Osteoblast (primary cell): ENCODE measurements around the gene ATG13. TPM values are rescaled to one million over a fixed set of nuclear protein-coding genes. Genes with fewer than 3 reads are reported as not detected.
A peak's percentile ranks its signal among the peaks of the same experiment; 100 is the strongest.

Experiments
- DNase-seq: peaks from one replicate; pipeline ENCODE4 v3.0.0; 2011; ENCODE audit warnings: low spot score, mixed read lengths; ENCODE audit not compliant: insufficient read length; ENCODE audit errors: missing footprints
- H2AFZ ChIP-seq: 2 replicates; pipeline ENCODE4 v1.6.0; 2011; ENCODE audit warnings: mild to moderate bottlenecking, low read length
- H3K27ac ChIP-seq: 2 replicates; pipeline ENCODE4 v1.5.1; 2011; ENCODE audit warnings: mild to moderate bottlenecking, low read depth, low read length, moderate library complexity
- H3K27me3 ChIP-seq: 2 replicates; pipeline ENCODE4 v1.6.0; 2012; ENCODE audit warnings: mild to moderate bottlenecking, control low read depth, inconsistent platforms, low read length, moderate library complexity; ENCODE audit not compliant: insufficient read depth
- H3K36me3 ChIP-seq: 2 replicates; pipeline ENCODE4 v1.5.1; 2011; ENCODE audit warnings: mild to moderate bottlenecking, low read length, control low read depth, moderate library complexity; ENCODE audit not compliant: insufficient read depth
- H3K4me1 ChIP-seq: 2 replicates; pipeline ENCODE4 v1.5.1; 2011; ENCODE audit warnings: mild to moderate bottlenecking, low read length, control low read depth, moderate library complexity; ENCODE audit not compliant: insufficient read depth
- H3K4me2 ChIP-seq: 2 replicates; pipeline ENCODE4 v1.6.0; 2011; ENCODE audit warnings: mild to moderate bottlenecking, low read length; ENCODE audit not compliant: insufficient read depth
- H3K4me3 ChIP-seq: fragments of 200-600 bp; sonication (generic); 3 replicates; pipeline ENCODE4 v1.5.1; 2012; ENCODE audit warnings: mild to moderate bottlenecking, low read length, inconsistent platforms; ENCODE audit not compliant: insufficient read depth
- H3K79me2 ChIP-seq: 2 replicates; pipeline ENCODE4 v1.6.0; 2012; ENCODE audit warnings: mild to moderate bottlenecking, low read length, control low read depth, inconsistent platforms; ENCODE audit not compliant: insufficient read depth
- H3K9me3 ChIP-seq: 2 replicates; pipeline ENCODE4 v1.5.1; 2011; ENCODE audit warnings: low read depth, low read length, control low read depth
- H4K20me1 ChIP-seq: 2 replicates; pipeline ENCODE4 v1.6.0; 2012; ENCODE audit warnings: mild to moderate bottlenecking, low read length, control low read depth; ENCODE audit not compliant: insufficient read depth
- total RNA-seq: library from RNA; depleted of rRNA; stranded (reverse); fragments of >200 nt; gene quantifications from 2 replicates; pipeline ENCODE4 v1.2.3, GENCODE V29; 2012
- TF ChIP-seq, protein P1 (sequence below): IDR thresholded peaks from 2 replicates; pipeline ENCODE4 v1.5.1; 2011; ENCODE audit warnings: mild to moderate bottlenecking, low read depth, low read length, moderate library complexity; ENCODE audit errors: extremely low read depth

The ATG13 gene
- total RNA-seq, 1 donor, result 70.9 TPM

DNA sequence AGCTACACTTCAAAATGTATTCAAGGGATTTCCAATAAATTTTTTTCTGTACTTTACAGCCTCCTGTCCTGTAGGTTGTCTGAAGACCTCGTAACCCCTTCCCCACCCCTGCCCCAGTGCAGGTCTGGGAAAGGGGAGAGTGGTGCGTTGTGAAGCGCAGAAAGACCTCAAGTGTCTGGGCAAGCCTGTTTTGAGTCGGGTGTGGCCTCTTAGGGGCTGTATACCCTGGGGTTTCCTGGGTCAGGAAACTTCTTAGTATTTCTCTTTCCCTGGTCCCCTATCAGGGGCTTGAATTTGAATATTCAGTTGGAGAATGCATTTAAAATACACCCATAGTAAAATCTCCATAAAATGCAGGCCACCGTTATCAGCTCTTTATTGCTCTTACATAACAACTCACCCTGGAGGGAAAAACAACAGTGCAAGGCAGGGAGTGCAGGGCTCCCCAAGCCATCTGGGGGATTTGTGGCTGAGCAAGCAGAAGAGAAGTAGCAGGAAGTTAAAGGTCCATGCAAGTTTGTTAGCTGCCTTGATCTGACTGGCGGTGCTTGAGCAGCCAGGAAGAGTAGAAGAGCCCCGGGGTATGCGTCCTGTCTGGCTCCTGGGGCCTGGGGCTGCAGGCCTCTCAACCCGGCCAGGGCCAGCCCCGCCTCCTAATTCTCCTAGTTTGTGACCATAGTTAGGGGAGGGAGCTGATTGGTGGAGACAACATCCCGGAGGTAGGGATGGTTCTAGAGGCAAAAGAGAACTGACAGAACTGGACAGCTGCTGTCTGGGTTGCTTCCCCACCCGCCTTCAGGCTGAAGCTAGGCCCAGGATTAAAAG is 57.3 kb downstream of the ATG13 start:
- DNase-seq, result no peak

DNA sequence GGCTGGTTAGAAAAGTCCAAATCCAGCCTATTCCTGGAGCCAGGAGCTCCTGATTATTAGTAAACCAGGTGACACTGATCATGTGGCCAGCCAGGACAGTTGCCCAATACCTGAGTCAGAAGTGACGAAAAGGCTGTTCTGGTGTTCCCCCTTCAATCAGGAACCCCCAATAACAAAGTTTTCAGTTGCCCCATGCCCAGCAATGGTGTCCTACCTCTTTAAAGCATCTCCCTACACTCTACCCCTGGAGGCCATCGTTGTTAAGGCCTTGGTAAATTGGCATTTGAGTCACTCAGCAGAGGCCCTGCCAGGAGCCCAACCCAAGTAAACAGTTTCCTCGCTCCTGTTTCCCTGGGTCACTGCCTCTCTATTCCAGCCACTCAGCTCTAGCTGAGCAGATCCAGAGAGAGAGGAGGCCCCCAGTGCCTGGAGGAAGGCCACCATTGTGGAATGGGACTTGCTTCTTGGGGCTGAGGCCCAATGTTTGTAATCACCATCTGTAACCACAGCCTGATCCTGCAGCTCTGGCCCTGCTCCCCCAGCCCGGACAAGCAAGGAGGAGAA is 58.0 kb downstream of the ATG13 start:
- peak overlapping the region; percentile 68 for H3K27ac ChIP-seq
- DNase-seq, result peak; percentile 98
- TF ChIP-seq, protein P1, sequence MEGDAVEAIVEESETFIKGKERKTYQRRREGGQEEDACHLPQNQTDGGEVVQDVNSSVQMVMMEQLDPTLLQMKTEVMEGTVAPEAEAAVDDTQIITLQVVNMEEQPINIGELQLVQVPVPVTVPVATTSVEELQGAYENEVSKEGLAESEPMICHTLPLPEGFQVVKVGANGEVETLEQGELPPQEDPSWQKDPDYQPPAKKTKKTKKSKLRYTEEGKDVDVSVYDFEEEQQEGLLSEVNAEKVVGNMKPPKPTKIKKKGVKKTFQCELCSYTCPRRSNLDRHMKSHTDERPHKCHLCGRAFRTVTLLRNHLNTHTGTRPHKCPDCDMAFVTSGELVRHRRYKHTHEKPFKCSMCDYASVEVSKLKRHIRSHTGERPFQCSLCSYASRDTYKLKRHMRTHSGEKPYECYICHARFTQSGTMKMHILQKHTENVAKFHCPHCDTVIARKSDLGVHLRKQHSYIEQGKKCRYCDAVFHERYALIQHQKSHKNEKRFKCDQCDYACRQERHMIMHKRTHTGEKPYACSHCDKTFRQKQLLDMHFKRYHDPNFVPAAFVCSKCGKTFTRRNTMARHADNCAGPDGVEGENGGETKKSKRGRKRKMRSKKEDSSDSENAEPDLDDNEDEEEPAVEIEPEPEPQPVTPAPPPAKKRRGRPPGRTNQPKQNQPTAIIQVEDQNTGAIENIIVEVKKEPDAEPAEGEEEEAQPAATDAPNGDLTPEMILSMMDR, result peak; percentile 17
- H3K36me3 ChIP-seq, result peaks cover 56% of the 10 kb centered on the region
- no peaks in the 10 kb centered on the region for H3K27me3 ChIP-seq
- H4K20me1 ChIP-seq, result peaks cover 3% of the 10 kb centered on the region
- H3K4me1 ChIP-seq, result peaks cover 26% of the 10 kb centered on the region
- no peaks in the 10 kb centered on the region for H3K79me2 ChIP-seq
- peak overlapping the region; percentile 10 for H3K4me2 ChIP-seq
- H3K9me3 ChIP-seq, result no peaks in the 10 kb centered on the region
- no peak overlapping the region for H3K4me3 ChIP-seq
- no peak overlapping the region for H2AFZ ChIP-seq

More for the DNA sequence above, 57.3 kb downstream of the ATG13 start:
- H3K4me2 ChIP-seq, result no peak overlapping the region
- no peak overlapping the region for H3K4me3 ChIP-seq
- TF ChIP-seq, protein P1, result no peak
- H3K79me2 ChIP-seq, result no peaks in the 10 kb centered on the region
- H3K4me1 ChIP-seq, result peaks cover 26% of the 10 kb centered on the region
- H2AFZ ChIP-seq, result no peak overlapping the region
- H4K20me1 ChIP-seq, result peaks cover 3% of the 10 kb centered on the region
- peaks cover 52% of the 10 kb centered on the region for H3K36me3 ChIP-seq
- H3K27ac ChIP-seq, result peak overlapping the region; percentile 68
- no peaks in the 10 kb centered on the region for H3K27me3 ChIP-seq
- no peaks in the 10 kb centered on the region for H3K9me3 ChIP-seq

DNA sequence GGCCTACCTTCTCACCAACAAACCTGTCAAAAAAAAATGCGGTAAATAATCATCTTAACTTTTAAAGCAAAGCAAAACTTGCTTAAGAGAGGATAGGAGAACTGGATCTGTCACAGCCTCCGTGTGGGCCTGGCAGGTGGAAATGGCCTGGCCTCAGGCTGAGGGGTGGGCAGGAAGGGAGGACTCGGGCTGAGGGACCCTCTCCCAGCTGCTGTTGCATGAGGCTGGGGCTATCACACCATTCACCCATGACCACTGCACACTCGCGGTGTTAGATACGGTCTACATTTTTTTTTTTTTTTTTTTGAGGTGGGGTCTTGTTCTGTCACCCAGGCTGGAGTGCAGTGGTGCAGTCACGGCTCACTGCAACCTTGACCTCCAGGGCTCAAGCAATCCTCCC is 58.6 kb downstream of the ATG13 start:
- Histone ChIP-seq H3K4me3 (no peak overlapping the region), H2AFZ (no peak overlapping the region), H3K27me3 (no peaks in the 10 kb centered on the region), H3K27ac (peak overlapping the region; percentile 68), H3K79me2 (no peaks in the 10 kb centered on the region), H3K36me3 (peaks cover 60% of the 10 kb centered on the region), H3K9me3 (no peaks in the 10 kb centered on the region), H3K4me2 (no peak overlapping the region), H4K20me1 (peaks cover 3% of the 10 kb centered on the region), H3K4me1 (peaks cover 23% of the 10 kb centered on the region)
- peak; percentile 88 for DNase-seq
- TF ChIP-seq, protein P1, result no peak
